ENCODE results near the gene APOA5.

- TF ChIP-seq CTCF (IDR thresholded peaks at IDR 0.05; ENCODE audit: control extremely low read depth in 1 of 3, insufficient read depth in 1 of 3, low read depth in 1 of 3, low read length in 3 of 3) (no peak; a peak in 1 of 4 replicates), CEBPB (IDR thresholded peaks at IDR 0.05; ENCODE audit: low read depth, low read length) (no peak), SUZ12 (IDR thresholded peaks at IDR 0.05; ENCODE audit: low read length) (no peak), USF2 (IDR thresholded peaks at IDR 0.05; ENCODE audit: low read length) (no peak), ATF3 (IDR thresholded peaks at IDR 0.05; ENCODE audit: insufficient read depth, low read depth, low read length) (no peak)
- TF ChIP-seq, protein P1, sequence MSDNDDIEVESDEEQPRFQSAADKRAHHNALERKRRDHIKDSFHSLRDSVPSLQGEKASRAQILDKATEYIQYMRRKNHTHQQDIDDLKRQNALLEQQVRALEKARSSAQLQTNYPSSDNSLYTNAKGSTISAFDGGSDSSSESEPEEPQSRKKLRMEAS (IDR thresholded peaks at IDR 0.05), result peak; percentile 53
Observed at GRCh38 chr11:116787786-116788486, 3.7 kb downstream of the APOA5 start, which contains the start of gene ZPR1.

Data from H1 (cell line).